ENCODE results near the gene FCGR2B.
"Not testable (repeated sequence)": the region's sequence is repeated elsewhere in the genome, so short reads cannot be mapped to it uniquely, and the experiment has no call there.

The FCGR2B gene

DNA sequence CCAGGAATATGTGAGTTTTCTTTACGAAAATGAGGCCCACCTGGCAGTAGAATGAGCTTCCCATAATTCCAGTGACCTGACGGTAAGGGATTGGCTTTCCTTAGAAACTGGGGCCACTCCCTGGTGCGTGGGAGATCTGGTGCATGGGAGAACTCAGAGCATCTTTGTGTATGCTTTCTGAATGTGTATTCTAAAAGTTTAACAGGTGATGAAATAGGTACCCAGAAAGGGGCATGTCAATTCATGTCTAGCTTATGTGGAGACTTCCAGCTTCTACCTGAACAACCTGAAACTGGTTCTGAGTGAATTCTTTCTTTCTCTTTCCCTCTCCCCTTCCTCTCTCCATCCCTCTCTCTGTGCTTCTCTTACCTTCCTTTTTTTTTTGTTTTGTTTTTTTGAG lies 28.9 kb downstream of the FCGR2B start:
- no peak for DNase-seq (ENCODE audit: low read depth)
- no peak overlapping the region for H3K4me3 ChIP-seq (ENCODE audit: low read depth, low read length)

DNA sequence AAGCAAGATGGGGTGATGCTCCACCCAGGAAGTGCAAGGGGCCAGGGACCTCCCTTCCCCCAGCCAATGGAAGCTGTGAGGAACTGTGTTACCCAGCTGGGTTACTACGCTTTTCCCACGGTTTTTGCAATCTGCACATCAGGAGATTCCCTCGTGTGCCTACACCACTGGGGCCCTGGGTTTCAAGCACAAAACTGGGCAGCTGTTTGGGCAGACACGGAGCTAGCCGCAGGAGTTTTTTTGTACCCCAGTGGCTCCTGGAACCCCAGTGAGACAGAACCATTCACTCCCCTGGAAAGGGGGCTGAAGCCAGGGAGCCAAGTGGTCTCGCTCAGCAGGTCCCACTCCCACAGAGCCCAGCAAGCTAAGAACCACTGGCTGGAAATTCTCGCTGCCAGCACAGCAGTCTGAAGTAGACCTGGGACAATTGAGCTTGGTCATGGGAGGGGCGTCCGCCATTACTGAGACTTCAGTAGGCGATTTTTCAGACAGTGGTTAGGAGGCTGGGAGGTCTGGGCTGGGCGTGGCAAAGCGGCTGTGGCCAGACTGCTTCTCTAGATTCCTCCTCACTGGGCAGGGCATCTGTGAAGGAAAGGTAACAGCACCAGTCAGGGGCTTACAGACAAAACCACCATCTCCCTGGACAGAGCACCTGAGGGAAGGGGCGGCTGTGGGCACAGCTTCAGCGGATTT lies 30.2 kb downstream of the FCGR2B start:
- not testable (repeated sequence) for DNase-seq (ENCODE audit: low read depth); H3K4me3 ChIP-seq (ENCODE audit: low read depth, low read length)

GRCh38 chr1:161698302-161698701 lies 35.4 kb downstream of the FCGR2B start:
- not testable (repeated sequence) for DNase-seq (ENCODE audit: low read depth); H3K4me3 ChIP-seq (ENCODE audit: low read depth, low read length)

- H3K4me3 ChIP-seq (ENCODE audit: low read depth, low read length) = no peak overlapping the region
- no peak for DNase-seq (ENCODE audit: low read depth)
Observed at GRCh38 chr1:161702250-161702649, 39.3 kb downstream of the FCGR2B start.

- H3K4me3 ChIP-seq (ENCODE audit: low read depth, low read length) = no peak overlapping the region
- DNase-seq (ENCODE audit: low read depth) = no peak
Observed at GRCh38 chr1:161705537-161705936, 42.6 kb downstream of the FCGR2B start.

- DNase-seq (ENCODE audit: low read depth) = no peak
- H3K4me3 ChIP-seq (ENCODE audit: low read depth, low read length) = no peak overlapping the region
Observed at GRCh38 chr1:161706113-161706481, 43.2 kb downstream of the FCGR2B start.

DNA sequence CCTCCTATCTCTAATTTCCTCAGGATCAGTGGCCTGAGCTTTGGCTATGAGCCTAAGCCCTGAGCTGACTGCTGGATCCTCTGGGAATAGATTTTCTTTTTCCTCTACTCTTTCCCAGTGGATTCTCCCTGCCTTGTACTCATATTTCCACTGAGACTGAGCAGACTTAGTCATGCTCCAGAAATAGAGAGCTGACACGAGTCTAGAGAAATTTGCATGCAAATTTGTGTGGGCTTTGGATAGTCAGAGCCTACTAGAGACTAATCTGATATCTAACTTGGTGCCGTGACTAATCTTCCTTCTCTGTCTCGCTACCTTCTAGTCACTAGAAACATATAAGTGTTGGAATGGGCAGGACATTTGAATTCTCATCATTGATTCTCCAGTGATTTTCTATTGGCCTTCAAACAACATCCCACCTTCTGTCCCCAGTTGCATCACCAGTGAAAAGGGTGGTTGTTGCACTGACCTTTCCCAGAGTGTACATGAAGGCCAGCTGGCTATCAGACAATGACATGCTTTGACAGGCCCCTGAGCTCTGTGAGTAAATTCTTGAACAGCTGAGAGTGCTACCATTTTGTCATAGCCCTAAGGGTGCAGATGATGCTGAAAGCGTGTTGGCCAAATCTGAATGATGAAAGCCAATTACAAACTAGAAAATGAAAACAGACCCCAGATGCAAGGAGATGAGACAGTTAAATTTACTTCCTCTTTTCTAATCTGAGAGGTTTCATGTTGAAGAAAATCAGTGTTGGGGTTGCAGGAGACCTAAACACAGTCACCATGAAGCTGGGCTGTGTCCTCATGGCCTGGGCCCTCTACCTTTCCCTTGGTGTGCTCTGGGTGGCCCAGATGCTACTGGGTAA lies 43.8 kb downstream of the FCGR2B start, which contains the start of gene FCRLA:
Gene FCRLA, plus strand, starts transcription at position 748 of the 866 bp plus-strand sequence. Its CDS starts 36 bp downstream, at position 784.
- no peak within 1 kb of the TSS for H3K4me3 ChIP-seq (ENCODE audit: low read depth, low read length)
- DNase-seq (ENCODE audit: low read depth) = peak; percentile 87

DNA sequence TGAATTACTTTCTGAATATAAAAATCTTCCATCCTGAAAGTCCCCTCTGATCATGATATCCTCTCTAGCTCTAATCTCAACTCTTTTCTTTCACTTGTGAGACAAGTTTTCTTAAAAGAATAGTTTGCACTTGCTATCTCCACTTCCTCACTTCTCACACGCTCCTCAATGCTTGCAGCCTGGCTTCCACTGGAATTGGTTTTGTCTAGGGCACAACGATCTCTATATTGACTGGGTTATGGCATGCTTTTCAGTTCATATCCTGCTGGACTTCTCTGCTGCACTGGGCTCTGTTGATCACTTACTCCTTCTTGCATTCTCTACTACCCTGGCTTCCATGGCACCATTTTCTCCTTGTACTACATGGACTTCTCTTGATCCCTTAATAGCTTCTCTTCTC lies 44.6 kb downstream of the FCGR2B start:
- no peak overlapping the region for H3K4me3 ChIP-seq (ENCODE audit: low read depth, low read length)
- no peak for DNase-seq (ENCODE audit: low read depth)

DNA sequence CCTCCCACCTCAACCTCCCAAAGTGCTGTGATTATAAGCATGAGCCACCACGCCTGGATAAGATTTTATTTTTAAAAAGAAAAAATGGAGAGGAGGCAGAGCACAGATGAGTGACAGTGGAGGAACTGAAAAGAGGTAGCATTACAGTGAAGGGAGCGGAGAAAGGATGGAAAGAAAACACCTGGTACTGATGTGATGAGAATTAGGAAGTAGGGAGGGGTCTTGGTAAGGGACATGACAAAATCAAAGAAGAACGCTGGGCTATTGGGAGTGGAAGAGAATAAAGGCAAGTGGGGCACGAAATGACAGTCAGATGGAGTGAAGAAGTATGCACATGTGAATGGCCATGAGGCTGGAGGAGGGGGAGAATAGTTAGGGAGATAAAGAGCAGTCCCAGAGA lies 46.4 kb downstream of the FCGR2B start:
- DNase-seq (ENCODE audit: low read depth) = no peak
- H3K4me3 ChIP-seq (ENCODE audit: low read depth, low read length) = no peak overlapping the region

DNA sequence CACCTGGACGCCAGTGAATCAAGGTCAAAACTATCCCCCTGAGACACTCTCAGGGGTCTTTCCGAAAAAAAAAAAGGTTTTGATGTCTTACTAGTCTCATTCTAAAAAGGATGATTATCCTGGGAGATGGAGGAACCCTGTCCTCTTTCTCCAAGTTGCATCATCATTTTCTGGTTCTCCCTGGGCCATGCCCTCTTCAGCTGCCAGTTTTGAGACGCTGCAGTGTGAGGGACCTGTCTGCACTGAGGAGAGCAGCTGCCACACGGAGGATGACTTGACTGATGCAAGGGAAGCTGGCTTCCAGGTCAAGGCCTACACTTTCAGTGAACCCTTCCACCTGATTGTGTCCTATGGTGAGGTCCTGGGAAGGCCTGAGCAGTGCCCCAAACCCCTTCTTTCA lies 47.6 kb downstream of the FCGR2B start:
- no peak for DNase-seq (ENCODE audit: low read depth)
- no peak overlapping the region for H3K4me3 ChIP-seq (ENCODE audit: low read depth, low read length)

DNA sequence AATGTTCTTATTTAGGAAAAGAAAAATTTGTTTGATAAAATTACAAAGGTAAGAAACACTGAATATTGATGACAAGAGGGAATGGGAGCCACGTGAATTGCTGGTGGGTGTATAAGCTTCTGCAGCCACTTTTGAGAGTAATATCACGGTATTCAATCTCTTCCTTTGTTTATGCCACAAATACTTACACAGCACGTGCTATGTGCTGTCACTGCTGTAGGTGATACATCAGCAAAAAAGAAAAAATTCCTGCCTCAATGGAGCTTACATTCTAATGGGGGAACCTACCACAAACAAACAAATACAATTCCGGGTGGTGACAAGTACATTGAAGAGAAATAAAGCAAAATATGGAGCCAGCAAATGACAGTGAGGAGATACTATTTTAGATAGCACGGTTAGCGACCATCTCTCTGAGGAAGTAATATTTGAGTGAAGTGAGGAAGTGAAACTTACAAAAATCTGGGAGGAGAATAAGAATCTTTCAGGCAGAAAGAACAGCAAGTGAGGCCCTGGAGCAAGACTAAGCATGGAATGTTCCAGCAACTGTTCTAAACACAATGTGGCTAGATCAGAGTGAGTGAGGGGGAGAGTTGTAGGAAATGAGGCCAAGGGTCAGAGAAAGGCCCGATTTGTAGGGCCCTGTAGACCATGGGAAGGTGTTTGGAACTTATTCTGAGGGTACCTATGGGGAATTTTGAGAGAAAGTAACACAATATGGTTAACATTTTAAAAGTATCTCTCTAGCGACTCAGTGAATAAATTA lies 55.8 kb downstream of the FCGR2B start:
- no peak for DNase-seq (ENCODE audit: low read depth)
- no peak overlapping the region for H3K4me3 ChIP-seq (ENCODE audit: low read depth, low read length)

DNA sequence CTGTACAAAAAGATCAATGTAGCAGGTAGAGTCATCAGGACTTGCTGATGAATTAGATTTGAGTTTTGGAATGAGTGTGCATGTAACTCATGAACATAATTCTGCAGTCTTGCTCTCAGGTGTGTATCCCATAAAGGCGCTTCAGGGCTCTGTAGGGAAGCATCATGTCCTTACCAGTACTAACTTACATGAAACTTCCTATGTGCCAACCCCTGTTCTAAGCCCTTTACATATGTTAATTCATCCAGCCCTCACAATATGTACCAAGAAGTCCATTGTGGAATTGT lies 56.3 kb downstream of the FCGR2B start:
- H3K4me3 ChIP-seq (ENCODE audit: low read depth, low read length) = no peak overlapping the region
- DNase-seq (ENCODE audit: low read depth) = no peak

DNA sequence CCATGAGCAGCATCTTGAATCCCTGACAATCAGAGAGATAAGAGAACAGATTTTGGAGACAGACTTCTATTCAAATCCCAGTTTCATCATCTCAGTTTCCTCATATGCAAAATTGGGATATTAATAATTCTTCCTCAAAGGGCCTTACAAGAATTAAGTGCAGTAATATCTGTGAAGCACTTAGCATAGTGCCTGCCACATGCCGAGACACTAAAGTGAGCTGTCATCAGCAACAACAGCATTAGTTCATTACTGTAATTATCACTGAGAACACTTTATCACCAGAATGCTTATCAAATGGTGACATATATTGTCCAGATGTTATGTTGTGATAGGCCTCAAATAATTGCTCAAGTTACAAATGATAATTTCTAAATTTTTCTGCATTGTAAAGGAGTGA lies 57.5 kb downstream of the FCGR2B start:
- no peak overlapping the region for H3K4me3 ChIP-seq (ENCODE audit: low read depth, low read length)
- no peak for DNase-seq (ENCODE audit: low read depth)

- H3K4me3 ChIP-seq (ENCODE audit: low read depth, low read length) = no peak within 1 kb of the TSS
- DNase-seq (ENCODE audit: low read depth) = no peak
Observed at GRCh38 chr1:161720956-161721737, 58.2 kb downstream of the FCGR2B start, which contains the start of gene FCRLB. TSS of gene FCRLB (plus strand) at chr1:161721544. CDS start at chr1:161722673, 1,129 bp downstream.

DNA sequence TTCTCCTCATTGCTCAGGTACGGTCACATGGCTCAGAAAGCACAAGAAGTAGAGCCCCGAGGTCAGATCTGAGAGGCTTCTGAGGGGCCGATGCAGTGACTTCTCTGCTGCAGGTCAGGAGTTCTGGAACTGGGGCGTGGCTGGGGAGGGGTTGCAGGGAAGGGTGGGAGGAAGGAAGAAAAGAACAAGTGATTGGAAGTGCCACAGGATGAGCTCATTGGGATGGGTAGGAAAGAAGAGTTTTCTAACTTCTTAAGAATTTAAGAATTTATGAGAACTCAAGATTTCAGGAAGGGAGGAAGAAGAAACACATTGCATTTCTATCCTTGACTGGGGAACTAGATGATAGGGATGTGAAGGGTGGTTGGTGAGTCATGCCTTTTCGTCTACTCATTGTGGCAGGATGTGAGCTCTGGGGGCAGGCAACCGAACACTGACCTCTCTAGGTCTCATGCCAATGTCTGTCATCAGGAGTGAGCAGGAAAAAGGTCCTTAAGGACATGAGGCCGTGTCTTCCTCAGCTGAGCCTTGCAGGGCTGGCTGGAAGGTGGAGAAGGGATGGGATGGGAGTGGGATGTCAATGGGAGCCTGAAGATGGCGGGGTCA lies 58.9 kb downstream of the FCGR2B start:
- DNase-seq (ENCODE audit: low read depth) = peak; percentile 67

DNA sequence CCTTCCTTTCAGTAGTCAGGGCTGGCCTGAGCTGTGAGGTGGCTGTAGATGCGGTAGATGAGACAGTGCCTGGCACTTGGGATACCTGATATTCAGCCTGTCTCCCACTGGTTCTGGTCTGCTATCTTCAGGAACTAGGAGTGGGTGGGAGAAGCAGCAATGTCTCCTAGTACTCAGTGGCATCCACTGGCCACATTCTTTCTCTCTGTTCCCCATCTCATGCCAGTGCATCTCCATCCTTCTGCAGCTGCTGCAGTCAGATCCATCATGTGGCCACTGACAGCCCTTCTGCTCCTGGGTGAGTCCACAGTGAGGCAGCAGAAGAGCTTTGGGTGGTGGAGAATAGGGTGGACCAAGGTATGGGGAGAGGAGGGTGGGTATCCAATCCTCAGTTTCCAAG lies 59.5 kb downstream of the FCGR2B start:
- H3K4me3 ChIP-seq (ENCODE audit: low read depth, low read length) = no peak overlapping the region
- DNase-seq (ENCODE audit: low read depth) = no peak

More for the DNA sequence above, 58.9 kb downstream of the FCGR2B start:
- H3K4me3 ChIP-seq (ENCODE audit: low read depth, low read length) = no peak overlapping the region

- no peak for DNase-seq (ENCODE audit: low read depth)
- H3K4me3 ChIP-seq (ENCODE audit: low read depth, low read length) = no peak overlapping the region
Observed at GRCh38 chr1:161723459-161724141, 60.7 kb downstream of the FCGR2B start.

DNA sequence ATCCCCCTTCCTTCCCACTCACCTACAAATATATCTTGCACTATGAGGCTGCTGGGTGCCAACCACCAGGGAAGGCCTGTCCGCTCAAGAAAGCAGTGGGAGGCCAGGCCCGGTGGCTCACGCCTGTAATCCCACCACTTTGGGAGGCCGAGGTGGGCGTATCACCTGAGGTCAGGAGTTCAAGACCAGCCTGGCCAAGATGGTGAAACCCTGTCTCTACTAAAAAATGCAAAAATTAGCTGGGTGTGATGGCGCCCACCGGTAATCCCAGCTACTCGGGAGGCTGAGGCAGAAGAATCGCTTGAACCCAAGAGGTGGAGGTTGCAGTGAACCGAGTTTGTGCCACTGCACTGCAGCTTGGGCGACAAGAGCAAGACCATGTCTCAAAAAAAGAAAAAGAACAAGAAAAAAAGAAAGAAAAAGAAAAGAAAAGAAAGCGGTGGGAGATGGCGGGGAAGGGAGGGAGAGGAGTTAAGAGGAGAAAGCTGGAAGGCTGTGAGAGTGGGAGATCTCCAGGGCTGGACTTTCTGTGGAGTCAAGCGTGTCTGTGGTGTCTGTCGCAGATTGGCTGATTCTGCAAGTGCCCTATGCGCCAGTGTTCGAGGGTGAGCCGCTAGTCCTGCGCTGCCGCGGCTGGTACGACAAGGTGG lies 62.4 kb downstream of the FCGR2B start:
- DNase-seq (ENCODE audit: low read depth) = not testable (repeated sequence)
- peak overlapping the region; percentile 72 for H3K4me3 ChIP-seq (ENCODE audit: low read depth, low read length)
